NCI-H2227 (cell line): ENCODE results near the gene CDK14.

Experiments
- DNase-seq: peaks from one replicate; lab custom pipeline; 2025; ENCODE audit not compliant: unreplicated experiment; lab: John Stamatoyannopoulos, UW

Gene CDK14

DNA sequence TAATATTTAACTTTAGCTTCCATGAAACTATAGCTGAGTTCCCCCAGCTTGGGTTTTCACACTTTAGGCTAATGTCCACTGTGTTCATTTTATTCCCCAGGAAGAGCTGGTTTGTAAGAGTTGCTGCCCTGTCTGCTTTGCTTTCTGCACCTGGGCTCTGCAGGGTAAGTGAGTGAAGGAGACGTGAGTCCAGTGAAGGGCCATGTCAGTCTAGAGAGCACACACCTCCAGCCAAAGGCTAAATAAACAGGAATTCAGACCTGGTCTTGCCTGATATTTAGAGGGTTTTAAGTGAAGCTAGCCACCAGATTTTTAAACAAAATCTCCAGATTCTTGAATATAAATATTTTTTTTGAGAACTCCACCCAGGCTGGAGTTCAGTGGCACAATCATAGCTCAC is 643.7 kb downstream of the CDK14 start:
- DNase-seq: no peak

DNA sequence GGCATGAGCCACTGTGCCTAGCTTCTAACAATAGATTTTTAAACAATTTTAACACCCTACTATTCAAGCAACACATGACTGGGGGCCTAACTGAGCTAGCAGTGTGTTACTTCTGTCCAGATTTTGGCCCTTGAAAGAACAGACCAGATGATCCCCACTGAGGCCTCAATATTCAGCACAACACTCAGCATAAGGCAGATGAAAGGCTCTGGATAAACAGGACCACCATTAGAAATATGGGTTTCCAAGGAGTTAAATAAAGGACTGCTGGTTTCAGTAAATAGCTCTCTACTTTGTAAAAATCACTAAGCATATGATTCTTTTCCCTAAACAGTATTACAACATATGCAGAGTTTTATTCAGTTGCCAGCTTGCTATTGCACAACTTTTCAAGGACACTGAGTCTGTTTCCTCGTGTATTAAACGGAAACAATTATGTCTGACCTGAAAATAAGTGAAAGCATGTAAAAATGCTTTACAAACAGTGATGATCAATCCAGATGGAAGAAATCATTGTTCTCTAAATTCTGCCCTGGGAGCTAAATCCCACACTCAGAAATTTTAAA is 644.3 kb downstream of the CDK14 start:
- DNase-seq: no peak

DNA sequence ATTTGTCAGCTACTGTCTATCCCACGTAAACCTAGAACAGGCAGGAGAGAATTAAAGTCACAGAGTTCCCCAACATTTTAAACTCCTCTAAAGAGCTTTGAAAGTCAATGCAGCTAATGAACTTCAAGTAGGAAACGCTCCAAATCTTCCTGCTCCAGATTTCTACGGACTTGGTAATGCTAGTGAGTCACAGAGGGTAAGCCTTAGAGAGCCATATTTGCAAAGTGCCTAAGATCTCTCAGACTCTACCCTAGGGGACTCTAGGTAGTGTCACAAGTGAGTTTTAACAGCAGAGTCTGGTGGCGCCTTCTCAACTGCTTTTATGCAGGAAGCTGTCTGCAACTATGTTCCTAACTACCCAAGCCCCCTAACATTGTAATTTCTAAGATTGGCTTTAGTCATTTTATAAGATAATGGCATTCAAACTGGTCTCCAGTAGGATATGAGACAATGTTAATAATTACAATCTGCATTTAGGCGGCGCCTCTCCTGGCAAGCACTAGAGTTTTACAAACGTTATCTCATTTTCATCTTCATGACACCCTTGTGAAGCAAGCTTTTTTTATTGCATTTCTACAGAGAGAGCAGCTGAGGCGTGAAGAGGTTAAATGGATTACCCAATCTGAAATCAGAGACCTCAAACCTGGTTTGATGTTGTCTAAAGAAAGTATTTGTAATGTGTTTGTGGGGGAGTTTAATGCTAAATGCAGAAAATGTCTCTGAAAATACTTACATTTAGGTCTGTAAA is 646.1 kb downstream of the CDK14 start:
- no peak for DNase-seq

DNA sequence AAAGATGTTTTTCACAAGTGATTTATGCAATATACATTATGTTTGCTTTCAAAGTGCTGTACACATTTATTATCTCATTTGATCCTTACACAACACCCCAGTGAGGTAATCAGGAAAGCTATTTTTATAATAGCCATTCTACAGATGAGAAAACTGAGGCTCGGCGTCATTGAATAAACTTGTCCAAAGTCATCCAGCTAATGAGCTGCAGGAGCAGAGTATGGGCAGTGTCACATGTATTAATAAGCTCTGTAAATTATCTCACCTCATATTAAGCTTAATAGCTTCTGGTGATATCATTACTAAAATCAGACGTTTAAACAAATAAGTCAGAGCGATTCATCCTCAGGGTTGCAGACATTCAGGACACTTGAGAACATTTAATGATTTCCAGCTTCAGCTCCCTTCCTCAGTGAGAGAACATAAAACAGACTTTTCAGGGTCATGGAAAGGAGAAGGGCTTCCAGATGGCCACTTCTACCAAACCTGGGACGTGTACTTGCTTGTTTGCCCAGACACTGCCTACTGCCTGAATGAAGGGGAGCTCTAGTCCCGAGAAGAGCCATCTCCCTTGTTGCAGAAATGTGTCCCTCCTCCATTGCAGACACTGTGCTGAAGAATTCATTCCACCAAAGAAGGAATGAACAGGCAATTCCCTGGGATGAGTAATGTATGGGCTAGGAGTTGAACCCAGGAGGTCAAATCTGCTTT is 647.6 kb downstream of the CDK14 start:
- no peak for DNase-seq

DNA sequence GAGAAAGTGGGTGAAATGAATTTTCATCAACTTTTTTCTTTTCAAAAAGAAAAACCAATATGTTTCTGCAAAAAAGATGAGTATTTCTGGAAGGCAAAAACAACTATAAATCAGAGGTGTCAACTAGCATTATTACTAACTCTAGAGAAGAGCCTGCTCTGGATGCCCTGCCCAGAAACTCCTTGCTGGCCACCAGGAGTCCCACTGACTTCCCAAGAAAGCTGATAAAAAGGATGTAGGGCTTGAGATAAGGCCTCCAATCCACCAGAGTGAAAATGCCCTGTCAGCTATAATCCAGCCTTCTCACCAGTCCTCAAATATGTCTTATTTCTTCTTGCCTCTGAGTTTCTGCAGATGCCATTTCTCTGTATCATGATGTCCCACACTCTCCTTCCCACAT is 651.4 kb downstream of the CDK14 start:
- DNase-seq: no peak

DNA sequence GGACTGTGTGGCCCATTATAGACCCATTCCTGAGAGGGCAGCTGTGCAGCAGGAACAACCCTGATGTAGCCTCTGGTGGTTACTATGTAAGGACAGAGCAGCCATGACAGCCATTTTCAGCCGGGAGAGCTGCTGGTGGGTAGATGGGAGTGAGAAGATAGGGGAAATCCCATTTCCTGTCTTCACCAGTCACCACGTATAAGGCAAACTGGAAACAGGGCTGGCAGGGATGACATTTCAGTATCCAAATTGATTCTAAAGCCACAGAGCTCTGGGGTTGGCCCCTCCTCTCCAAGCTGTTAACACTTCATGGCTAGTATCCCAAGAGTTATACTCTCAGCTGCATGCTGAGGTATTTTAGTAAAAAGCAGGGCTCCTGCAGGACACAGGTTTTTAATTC is 652.9 kb downstream of the CDK14 start:
- DNase-seq: no peak

DNA sequence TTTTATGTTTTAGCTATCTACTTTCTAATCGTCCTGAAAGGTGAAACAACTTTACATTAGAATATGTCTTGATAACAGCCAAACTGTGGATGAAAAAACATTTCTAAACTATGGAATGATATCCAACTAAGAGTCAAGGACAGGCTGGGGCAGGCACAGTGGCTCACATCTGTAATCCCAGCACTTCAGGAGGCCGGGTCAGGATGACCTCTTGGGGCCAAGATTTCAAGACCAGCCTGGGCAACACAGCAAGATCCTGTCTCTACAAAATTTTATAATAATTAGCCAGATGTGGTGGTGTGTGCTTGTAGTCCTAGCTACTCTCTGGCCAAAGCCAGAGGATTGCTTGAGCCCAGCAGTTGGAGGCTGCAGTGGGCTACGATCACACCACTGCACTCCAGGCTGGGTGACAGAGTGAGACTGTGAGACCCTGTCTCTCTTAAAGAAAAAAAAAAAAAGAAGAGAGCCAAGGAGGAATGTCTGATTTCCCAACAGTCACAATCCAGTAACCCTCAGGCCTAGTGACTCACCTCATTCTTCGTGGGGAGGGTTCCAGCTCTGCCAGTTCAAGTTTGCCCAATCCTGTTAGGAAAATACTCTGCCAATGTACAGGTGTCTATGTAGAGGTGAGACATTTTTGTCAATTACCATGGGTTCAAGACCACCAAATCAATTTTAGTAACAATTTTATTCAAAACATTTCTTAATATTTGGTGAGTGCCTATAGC is 653.5 kb downstream of the CDK14 start:
- DNase-seq: no peak

DNA sequence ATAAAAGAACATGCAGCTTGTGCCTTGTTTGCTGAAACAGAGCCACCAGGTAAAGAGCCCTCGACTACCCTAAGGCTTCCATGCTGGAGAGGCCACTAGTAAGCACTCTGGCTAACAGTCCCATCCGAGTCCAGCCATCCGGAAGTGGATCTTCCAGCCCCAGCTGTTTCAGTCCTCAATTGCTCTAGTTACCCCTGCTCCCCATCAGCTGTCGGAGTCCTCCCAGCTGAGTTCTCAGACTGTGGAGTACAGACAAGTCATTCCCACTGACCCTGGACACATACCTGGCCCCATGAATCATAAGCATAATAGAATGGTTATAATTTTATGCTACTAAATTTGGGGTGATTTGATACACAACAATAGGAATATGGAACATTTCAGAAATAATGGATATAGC is 654.6 kb downstream of the CDK14 start:
- DNase-seq: no peak

DNA sequence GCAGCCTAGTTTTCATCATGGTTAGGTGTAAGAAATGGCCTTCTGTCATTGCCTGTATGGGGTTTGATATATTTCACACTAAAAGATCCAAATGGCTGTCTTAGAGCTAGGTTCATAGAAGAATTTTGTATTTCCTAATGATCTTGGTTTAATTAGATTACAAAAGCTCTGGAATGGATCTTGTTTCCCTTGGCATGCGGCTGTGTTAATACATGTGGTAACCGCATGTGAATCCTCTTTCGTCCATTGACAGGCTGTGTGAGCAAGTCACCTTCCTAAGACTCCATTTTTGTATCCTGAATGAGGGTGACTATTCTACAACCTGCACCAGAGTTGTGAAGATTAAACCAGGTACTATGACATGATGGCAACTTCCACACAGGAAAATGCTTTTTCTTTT is 655.8 kb downstream of the CDK14 start:
- no peak for DNase-seq
